ENCODE results near the gene NCK2.

NCK2 gene

DNA sequence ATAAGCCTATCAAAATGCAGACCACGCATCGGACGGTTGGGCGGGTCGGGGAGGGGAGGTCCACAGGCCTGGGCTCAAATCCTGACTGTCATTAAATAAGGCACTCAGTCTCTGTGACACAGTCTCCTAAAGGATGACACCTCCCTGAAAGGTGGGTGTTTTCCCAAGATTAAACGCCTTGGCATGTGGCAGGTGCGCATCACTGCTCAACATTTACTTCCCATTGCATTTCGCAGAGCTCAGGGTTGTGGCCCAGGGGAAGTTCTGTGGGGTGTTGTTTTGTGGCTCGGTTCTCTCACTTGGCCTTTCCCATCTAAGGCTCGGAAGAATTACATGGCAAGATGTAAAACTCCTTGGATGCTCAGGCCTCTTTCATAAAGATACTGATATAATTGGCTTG, 107.4 kb downstream of the NCK2 start:
- DNase-seq (ENCODE audit: low spot score), result no peak

DNA sequence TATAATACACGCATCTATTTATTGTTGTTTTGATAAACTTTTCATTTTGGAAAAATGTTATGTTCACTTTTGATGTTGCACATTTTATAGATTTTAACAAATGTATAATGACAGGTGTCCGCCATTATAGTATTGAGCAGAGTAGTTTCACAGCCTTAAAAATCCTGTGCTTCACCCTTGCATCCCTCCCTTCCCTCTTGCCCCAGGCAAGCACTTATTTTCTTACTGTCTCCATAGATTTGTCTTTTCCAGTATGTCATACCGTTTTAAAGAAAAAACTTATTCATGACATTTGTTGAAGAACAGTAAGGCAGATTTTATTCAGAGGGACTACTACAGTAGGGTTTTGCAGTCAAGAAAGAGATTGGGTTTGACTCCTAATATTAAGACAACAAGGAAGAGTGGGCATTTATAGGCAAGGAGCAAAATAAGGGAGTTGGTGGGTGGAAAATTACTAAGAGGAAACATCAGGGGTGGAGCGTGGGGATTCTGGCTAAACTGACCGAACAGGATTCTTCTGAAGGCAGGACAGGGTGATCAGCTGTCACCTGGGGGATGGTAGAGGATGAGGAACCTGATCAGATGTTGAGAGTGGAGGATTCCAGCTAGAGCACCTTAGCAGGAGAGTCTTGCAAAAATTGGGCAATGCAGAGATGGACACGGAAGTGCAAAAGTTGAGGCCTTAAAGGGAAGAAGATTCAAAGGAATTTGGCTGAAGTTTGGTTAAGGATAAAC, 108.8 kb downstream of the NCK2 start:
- no peak for DNase-seq (ENCODE audit: low spot score)

DNA sequence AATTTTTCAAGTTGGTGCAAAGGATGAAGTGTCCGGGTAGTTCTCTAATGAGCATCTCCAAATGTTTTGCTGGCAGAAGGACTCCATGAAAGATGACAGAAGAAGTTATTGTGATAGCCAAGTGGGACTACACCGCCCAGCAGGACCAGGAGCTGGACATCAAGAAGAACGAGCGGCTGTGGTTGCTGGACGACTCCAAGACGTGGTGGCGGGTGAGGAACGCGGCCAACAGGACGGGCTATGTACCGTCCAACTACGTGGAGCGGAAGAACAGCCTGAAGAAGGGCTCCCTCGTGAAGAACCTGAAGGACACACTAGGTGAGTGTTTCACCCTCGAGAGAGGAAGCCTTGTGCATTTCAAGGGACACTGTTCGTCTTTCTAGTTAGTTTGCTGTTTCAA, 110.3 kb downstream of the NCK2 start:
- no peak for DNase-seq (ENCODE audit: low spot score)

DNA sequence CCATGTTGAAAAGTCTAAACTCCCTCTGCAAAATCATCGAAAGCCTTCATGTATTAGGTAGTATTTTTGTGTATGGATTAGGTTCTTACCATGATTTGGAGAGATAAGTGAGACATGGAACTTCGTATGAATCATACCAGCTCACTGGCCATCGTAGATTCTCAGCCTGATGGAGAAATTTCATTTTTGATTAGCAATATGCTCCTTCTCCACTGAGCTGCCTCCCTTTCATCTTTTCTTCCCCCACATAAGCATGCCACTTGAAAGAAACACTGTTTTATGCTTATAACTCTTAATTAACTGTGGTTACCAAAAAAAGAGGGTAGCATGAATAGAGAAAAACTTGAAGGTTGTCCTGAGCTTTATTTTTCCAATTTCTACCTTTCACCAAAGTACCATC, 111.9 kb downstream of the NCK2 start:
- no peak for DNase-seq (ENCODE audit: low spot score)

DNA sequence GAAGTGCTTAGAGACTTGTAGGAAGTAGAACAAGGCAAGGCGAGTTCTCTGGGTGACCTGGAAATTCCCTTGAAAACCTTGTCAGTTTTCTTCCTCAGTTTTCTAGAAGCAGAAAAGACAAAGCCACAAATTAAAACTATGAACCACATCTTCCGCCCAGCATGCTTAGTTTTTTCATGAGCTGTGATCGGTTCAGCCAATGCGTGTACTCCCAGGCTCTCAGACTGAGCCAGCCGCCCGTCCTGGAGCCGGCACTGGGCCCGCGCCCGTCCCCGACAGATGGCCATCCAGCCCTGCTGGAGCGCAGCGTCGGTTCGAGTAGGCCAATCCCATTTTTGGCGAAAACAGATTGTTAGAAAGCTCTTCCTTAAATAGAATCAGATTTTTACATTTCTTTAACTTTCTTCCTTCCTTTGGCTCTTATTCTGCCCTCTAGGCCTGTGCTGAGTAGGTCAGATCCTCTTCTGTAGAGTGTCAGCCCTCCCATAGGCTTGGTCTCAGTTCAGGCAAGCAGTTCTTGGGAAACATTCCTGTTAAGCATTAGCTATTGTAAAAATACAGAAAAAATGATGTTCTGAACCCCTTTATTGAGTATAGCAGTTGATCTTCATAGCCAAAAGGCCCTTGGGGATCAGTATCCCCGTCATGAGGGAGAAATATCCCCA, 112.5 kb downstream of the NCK2 start:
- DNase-seq (ENCODE audit: low spot score), result no peak

DNA sequence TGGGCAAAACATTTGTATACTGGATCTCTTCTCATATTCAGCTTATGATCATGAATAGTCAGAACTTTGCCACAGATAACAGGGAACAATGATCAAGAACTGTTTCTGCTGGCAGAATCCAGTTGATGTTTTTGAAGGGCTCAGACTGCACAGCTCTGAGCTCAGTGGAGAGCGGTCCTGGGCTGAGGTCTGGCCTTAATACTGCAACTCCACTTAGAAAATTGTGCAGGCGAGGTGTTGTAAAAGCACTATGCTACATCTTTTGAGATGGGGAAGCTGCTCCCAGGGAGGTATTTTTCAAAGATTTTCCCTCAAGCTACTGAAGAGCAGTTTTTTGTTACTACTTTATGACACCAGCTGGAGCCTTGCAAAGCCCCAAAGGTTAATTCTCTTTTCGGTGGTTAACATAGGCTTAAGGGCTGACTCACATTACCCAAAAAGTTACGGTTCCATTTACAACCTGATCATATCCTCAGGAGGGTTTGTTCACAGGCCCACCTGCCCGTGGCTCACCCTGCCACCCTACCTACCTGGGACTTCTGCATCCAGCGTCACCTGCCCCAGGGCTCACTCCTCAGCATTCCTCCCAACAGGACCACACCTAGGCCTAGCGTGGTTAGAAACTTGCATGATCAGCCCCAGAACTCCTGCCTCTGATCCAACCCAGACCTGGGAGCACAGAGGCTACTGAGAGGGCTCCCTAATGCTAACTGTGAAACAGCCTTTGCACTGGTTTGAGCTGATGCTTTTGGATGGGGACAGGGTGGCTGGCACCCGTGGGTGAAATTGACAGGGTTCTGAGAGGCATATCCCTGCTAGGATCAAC, 114.4 kb downstream of the NCK2 start:
- no peak for DNase-seq (ENCODE audit: low spot score)

DNA sequence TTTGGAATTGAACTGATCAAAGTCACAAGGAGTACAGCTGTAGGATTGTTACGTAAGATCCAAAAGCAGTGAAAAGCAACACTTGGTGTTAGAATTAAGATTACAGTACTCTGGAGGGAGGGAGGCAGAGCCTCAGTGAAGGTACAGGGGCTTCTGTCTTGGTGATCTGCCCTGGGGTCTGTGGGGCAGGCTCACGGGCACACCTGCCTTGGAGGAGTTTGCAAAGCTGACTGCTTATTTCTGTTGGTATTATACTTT, 114.9 kb downstream of the NCK2 start:
- DNase-seq (ENCODE audit: low spot score), result no peak

DNA sequence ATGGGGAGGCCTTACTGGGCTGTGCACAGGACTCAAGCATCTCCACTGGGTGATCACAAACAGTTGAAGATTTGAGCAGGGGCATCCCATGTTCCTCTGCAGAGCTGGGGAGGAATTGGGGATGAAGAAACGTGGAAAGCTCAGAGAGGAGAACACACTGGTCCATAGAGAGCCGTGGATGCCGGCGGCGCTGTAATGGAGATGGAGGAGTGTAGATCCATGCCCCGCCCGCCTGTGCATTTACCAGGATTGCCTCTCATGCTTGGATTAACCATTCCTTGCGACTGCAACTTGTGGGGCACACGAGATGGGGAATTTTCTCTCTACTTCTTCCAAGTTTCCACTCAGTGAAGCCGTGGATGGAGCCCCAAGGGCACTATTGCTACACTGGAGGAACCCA, 115.9 kb downstream of the NCK2 start:
- DNase-seq (ENCODE audit: low spot score), result no peak

DNA sequence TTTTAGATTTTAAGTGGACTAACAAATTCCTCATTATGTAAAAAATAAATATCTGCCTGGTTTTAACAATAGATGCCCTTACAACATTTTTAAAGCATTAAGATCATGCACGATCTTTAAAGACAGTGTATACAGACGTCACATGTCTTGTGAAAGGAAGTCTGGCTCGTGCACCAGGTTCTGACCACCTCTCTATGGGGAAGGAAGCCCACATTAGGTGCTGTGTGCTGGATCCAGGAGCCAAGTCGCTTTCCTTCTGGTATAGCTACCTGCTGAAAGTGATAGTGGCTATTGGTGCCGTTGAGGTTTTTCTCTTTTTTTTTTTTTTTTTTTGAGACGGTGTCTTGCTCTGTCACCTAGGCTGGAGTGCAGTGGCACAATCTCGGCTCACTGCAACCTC, 116.5 kb downstream of the NCK2 start:
- no peak for DNase-seq (ENCODE audit: low spot score)

DNA sequence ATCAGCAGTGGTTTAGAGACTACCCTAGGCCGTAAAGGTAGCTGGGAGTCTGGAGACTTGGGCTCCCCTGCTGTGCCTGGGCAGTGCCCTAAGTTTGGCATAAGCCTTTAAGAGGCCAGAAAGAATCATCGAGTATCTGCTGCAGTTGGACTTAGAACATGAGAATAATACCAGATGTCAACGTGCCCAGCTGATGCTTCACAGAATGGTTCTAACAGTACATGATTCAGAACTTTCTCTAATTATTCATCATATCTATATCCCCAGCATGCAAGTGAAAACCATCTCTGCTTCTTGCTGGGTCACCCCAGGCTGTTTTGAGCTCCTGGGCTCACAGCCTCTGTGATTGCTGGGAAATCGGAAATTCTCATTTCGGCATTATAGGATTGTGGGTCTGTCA, 118.1 kb downstream of the NCK2 start:
- DNase-seq (ENCODE audit: low spot score), result no peak

DNA sequence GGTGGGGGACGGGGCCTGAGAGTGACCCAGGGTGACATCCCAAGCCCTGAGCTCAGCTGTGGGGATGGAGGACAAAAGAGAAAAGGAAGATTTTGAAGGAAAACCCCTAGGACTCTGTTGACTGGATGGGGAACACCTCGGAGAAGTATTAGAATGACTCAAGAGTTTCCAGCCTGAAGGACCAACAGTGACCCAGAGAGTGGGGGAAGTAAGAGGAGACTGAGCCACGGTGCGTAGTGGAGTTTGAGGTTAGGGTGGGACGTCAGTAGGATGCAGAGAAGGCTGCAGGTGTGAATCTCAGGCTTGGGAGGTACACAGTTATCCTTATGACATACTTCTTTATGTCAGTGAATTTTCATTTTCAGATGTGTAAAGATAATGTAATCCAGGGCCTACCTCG, 119.5 kb downstream of the NCK2 start:
- no peak for DNase-seq (ENCODE audit: low spot score)

DNA sequence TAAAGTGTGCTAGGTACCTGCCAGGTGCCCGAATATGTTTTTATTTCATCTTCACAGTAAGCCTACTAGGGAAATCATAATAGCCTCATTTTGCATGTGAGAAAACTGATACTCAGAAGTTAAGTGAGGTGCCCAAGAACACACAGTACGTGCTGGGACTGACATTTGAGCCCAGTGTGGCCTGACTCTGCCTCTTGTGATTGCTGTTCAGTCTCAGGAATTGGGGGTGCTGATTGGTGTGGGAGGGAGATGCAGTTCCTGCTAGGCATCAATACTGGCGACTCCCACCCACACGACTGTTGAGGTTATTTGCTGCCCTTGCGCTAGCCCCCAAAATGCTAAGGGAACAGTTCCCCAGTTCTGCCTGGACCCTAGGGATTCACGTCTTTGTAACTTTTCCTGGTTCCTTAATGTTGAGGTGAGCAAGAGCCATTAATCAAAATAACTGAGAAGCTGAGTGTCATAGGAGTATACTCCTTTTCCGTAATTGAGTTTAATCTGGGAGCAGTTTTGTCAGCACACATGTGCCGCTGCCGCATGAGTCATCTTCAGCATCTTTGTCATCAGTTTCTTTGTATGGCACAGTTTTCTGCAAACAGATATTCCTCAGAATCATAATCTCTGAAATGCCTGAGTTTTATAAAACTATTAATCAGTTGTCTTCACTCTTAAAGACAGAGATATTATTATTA, 120.7 kb downstream of the NCK2 start:
- DNase-seq (ENCODE audit: low spot score), result no peak

DNA sequence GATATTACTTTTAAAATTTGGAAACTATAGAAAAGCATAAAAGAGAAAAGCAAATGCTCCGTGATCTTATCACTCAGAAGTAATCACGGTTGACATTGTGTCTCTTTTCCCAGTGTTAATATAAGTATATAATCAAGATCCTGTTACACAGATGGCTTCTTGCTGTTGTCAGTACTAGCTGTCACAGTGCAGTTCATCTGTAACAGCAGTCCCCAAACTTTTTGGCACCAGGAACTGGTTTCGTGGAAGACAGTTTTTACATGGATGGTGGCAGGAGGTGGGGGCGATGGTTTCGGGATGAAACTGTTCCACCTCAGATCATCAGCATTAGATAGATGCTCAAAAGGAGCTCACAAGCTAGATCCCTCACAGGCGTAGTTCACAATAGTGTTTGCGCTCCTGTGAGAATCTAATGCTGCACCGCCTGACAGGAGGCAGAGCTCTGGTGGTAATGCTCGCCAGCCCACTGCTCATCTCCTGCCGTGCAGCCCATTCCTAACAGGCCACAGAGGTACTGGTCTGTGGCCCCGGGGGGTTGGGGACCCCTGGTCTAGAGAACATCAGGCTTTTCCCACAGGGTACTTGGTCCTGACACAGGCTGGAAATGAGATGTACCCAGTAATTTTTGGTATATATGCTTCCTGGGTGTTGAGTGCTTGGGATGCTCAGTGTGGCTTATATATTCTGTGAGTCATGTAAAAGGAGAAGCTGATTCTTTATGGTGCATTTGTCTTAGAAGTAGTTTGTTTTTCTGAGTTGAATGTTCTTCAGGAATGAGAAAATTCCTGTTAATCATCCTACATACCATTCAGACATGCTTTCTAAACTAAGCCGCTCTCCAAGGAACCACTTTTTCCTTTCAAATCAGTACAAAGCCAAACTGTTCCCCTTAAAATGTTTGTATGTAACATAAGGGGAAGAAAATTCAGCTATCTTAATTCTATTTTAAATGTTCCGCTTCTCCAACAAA, 121.8 kb downstream of the NCK2 start:
- DNase-seq (ENCODE audit: low spot score), result no peak

DNA sequence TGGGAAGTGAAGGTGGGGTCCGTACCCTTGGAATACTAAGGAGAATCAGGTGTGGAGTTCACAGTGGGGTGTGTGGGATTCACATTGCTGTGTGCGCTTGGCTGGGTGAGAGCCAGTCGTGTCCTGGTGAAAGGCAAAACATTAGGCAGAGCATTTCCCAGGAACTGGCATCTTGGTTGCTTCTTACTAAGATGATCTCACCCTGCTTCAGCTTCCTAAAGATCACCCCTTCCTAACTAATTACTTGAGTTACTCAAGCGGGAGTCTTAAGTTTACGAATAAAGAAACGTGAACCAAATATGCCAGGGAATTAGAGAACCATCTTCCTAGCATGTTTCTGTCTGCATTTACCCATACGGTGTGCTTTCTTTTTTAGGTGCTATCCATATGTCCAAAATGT, 122.9 kb downstream of the NCK2 start:
- no peak for DNase-seq (ENCODE audit: low spot score)

DNA sequence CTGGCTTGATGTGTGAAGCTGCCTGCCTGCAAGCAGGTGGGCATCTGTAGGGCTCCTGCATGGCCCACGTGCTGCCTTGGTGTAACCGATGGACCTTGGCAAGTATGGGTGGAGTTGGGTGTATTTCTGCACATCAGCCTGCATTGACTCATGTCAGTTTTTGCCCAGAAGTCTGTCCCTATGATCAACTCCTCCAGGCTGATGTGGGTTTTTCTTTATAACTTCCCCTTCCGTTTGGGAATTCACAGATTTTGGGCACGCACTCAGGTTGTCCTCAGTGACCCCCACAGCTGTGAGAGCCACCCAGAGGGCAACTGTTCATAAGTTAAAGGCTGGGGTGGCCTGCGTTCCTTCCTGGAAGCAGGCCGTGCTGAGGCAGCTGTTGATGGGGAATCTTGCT, 123.3 kb downstream of the NCK2 start:
- DNase-seq (ENCODE audit: low spot score), result no peak

DNA sequence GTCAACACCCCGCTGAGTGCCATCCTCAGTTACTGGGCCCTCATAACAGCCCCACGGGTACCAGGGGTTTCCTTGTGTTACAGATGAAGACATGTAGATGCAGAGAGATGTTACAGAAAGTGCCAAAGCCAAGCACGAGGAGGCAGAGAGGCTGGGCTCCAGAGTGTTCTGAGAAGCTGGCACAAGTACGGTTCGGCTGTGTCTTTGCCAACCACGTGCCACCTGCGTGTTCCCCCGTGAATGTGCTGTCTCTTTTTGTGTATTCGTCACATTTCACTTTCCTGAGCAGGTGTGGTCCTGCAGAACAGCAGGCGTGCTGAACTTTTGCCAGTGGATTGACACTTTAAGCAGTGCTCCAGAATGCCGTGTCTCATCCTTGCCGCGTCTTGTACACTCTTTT, 124.6 kb downstream of the NCK2 start:
- no peak for DNase-seq (ENCODE audit: low spot score)

DNA sequence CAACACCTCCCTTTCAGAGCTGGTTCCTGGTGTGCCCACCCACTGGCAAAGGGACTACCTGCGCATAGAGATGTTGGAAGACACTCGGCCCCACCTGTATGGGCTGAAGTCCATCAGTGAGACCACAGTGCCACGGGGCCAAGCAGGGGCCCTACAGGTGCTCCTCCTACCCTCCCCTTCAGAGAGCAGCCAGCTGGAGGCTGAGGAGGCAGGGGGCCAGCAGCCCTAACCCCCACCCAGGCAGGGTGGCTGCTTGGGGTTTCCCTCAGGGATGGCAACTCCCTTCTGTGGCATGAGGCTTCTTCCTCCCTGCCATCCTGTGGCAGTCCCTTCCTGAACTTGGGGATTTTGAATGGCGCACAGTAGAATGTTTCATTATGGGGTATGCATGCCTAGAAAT, 125.3 kb downstream of the NCK2 start:
- no peak for DNase-seq (ENCODE audit: low spot score)

DNA sequence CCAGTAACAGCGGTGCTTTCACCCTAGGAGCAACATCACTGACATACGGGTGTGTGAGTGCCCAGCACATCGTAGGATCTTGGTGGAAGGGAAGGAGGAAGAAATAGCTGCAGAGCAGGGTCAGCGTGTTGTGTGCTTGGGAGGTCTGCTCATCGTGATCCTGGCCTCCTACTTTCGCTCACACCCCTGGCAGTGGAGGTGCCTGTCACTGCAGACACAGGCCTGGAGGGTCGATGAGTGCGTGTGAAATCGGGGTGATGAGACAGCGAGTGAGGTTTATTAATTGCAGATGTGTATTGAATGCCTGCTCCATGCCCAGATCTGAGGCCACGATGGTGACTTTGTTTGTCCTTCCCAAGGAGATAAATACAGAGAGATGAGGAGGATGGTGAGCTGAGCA, 126.1 kb downstream of the NCK2 start:
- DNase-seq (ENCODE audit: low spot score), result no peak

DNA sequence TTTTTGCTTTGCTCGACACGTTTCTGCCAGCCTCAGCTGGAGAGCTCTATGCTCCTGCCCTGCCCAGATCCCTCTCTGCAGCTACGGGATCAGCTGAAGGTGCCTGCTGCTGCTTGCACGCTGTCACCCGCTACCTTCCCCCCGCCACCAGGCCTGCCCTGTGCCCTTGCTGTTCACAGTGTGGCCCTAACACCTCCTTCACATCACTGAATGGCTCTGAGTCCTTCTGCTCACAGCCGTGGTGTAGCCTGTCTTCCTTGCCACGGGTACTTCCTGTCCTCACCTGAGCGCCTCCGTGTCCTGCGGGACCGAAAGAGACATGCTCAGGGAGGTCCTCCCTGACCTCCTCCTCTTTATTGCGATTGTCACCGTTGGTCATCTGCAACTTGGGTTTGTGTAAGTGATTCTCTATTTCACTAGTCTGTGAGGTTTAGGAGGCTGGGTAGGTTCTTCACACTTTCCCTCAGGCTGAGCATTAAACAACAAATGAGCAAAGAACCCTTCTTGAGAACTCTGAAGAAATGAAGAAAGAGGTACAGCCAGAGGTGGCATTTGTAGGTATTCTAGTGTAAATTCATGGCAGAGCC, 127.5 kb downstream of the NCK2 start:
- no peak for DNase-seq (ENCODE audit: low spot score)

DNA sequence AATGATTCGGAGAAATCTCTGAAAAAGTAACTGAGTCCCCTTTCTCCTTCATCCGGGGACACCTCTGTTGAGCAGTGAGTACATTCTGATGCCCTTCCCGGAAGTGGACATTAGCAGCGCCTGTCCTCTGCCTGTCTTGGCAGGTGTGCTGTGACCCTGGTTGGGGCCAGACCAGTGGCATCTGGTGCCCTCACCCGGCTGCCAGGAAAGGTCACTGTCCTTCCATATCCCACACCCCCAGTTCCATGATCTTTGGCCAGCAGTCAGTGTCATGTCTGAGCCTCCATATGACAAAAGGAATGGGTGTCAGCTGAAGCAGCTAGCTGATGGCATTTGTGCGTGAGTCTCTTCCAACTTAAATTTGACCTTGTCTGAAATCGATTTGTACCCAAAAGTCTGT, 128.1 kb downstream of the NCK2 start:
- no peak for DNase-seq (ENCODE audit: low spot score)

DNA sequence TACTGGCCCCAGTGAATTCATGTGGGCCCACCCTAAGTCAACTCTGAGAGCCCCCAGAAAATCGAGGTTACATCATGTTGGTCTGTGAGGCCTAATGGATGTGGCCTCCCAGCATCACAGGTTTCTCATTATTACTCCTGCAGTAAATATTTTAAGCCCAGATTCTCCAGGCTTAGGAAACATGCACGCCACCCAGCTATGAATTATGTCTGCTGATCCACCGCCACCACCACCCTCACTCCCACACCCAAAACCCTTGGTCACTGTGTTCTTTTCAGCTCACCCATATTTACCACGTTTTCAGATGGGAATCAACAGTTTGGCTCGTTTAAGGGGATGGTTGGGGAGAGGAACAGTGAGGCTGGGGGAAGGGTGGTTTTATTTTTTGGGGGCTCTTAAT, 128.6 kb downstream of the NCK2 start:
- no peak for DNase-seq (ENCODE audit: low spot score)

Measured in left forelimb (tissue), 1 donor.